ES-I3 (cell line): ENCODE results near the gene NTM.
"Not testable (repeated sequence)": the region's sequence is repeated elsewhere in the genome, so short reads cannot be mapped to it uniquely, and the experiment has no call there.

Experiments
- H3K36me3 ChIP-seq: 2 replicates; pipeline ENCODE4 v1.6.1; 2013; ENCODE audit warnings: mild to moderate bottlenecking, low read length, control low read depth, moderate library complexity; ENCODE audit not compliant: insufficient read depth
- H3K4me1 ChIP-seq: 2 replicates; pipeline ENCODE4 v1.6.1; 2013; ENCODE audit warnings: mild to moderate bottlenecking, control low read depth, low read length; ENCODE audit not compliant: insufficient read depth
- H3K9ac ChIP-seq: 2 replicates; pipeline ENCODE4 v1.6.1; 2013; ENCODE audit warnings: low read depth, mild to moderate bottlenecking, low read length, moderate library complexity
- H3K9me3 ChIP-seq: 2 replicates; pipeline ENCODE4 v1.6.1; 2013; ENCODE audit warnings: mild to moderate bottlenecking, low read length, moderate library complexity; ENCODE audit not compliant: control insufficient read depth, insufficient read depth

The NTM gene

GRCh38 chr11:131678658-131679340, 308.4 kb downstream of the NTM start:
- no peaks in the 10 kb centered on the region for H3K36me3 ChIP-seq
- peaks cover 15% of the 10 kb centered on the region for H3K4me1 ChIP-seq
- no peak overlapping the region for H3K9ac ChIP-seq
- no peaks in the 10 kb centered on the region for H3K9me3 ChIP-seq

GRCh38 chr11:131680448-131680847, 310.0 kb downstream of the NTM start:
- not testable (repeated sequence) for H3K36me3 ChIP-seq, H3K9me3 ChIP-seq, H3K9ac ChIP-seq
- H3K4me1 ChIP-seq, result peaks cover 15% of the 10 kb centered on the region

GRCh38 chr11:131681920-131682319, 311.5 kb downstream of the NTM start:
- no peaks in the 10 kb centered on the region for H3K9me3 ChIP-seq
- H3K36me3 ChIP-seq, result no peaks in the 10 kb centered on the region
- peaks cover 15% of the 10 kb centered on the region for H3K4me1 ChIP-seq
- H3K9ac ChIP-seq, result no peak overlapping the region

- H3K9ac ChIP-seq, result no peak overlapping the region
- no peaks in the 10 kb centered on the region for H3K9me3 ChIP-seq
- no peaks in the 10 kb centered on the region for H3K36me3 ChIP-seq
- H3K4me1 ChIP-seq, result peaks cover 10% of the 10 kb centered on the region
Measured at GRCh38 chr11:131682373-131683015, 312.1 kb downstream of the NTM start.

- H3K9me3 ChIP-seq, result no peaks in the 10 kb centered on the region
- H3K36me3 ChIP-seq, result no peaks in the 10 kb centered on the region
- no peak overlapping the region for H3K9ac ChIP-seq
Measured at GRCh38 chr11:131683131-131683530, 312.7 kb downstream of the NTM start.

GRCh38 chr11:131683666-131684065, 313.3 kb downstream of the NTM start:
- H3K9me3 ChIP-seq, result no peaks in the 10 kb centered on the region

More at GRCh38 chr11:131683131-131683530, 312.7 kb downstream of the NTM start:
- H3K4me1 ChIP-seq, result peaks cover 3% of the 10 kb centered on the region; the same call in 1 of the 2 replicates

GRCh38 chr11:131684111-131685060, 314.0 kb downstream of the NTM start:
- H3K9ac ChIP-seq, result no peak overlapping the region
- H3K9me3 ChIP-seq, result no peaks in the 10 kb centered on the region
- H3K4me1 ChIP-seq, result no peaks in the 10 kb centered on the region
- H3K36me3 ChIP-seq, result no peaks in the 10 kb centered on the region

More at GRCh38 chr11:131683666-131684065, 313.3 kb downstream of the NTM start:
- Histone ChIP-seq H3K9ac (no peak overlapping the region), H3K36me3 (no peaks in the 10 kb centered on the region), H3K4me1 (no peaks in the 10 kb centered on the region)

- no peaks in the 10 kb centered on the region for H3K4me1 ChIP-seq
- H3K36me3 ChIP-seq, result no peaks in the 10 kb centered on the region
- no peak overlapping the region for H3K9ac ChIP-seq
- no peaks in the 10 kb centered on the region for H3K9me3 ChIP-seq
Measured at GRCh38 chr11:131685206-131685605, 314.8 kb downstream of the NTM start.

- no peak overlapping the region for H3K9ac ChIP-seq
- H3K4me1 ChIP-seq, result no peaks in the 10 kb centered on the region
- H3K36me3 ChIP-seq, result no peaks in the 10 kb centered on the region
- H3K9me3 ChIP-seq, result no peaks in the 10 kb centered on the region
Measured at GRCh38 chr11:131685906-131686305, 315.5 kb downstream of the NTM start.

GRCh38 chr11:131686836-131687235, 316.4 kb downstream of the NTM start:
- Histone ChIP-seq H3K9me3 (no peaks in the 10 kb centered on the region), H3K36me3 (no peaks in the 10 kb centered on the region), H3K9ac (no peak overlapping the region), H3K4me1 (no peaks in the 10 kb centered on the region)

GRCh38 chr11:131687291-131688047, 317.1 kb downstream of the NTM start:
- no peaks in the 10 kb centered on the region for H3K9me3 ChIP-seq
- no peaks in the 10 kb centered on the region for H3K36me3 ChIP-seq
- H3K9ac ChIP-seq, result no peak overlapping the region
- H3K4me1 ChIP-seq, result no peaks in the 10 kb centered on the region

GRCh38 chr11:131688048-131688693, 317.8 kb downstream of the NTM start:
- H3K9me3 ChIP-seq, result no peaks in the 10 kb centered on the region
- H3K4me1 ChIP-seq, result no peaks in the 10 kb centered on the region
- peak overlapping the region; percentile 33; the same call in 1 of the 2 replicates for H3K9ac ChIP-seq
- no peaks in the 10 kb centered on the region for H3K36me3 ChIP-seq

GRCh38 chr11:131689049-131689925, 318.9 kb downstream of the NTM start:
- Histone ChIP-seq H3K4me1 (no peaks in the 10 kb centered on the region), H3K36me3 (no peaks in the 10 kb centered on the region), H3K9ac (no peak overlapping the region)

More at GRCh38 chr11:131689049-131689925, 318.9 kb downstream of the NTM start:
- no peaks in the 10 kb centered on the region for H3K9me3 ChIP-seq
